NB4 (cell line): ENCODE data around the gene COL1A1.

Experiments
- POLR2A ChIP-seq: IDR thresholded peaks from 2 replicates; pipeline ENCODE4 v1.6.1; 2011; ENCODE audit warnings: mild to moderate bottlenecking; ENCODE audit not compliant: insufficient read length; ENCODE audit errors: extremely low read depth
- TF ChIP-seq, protein P1 (sequence below): IDR thresholded peaks from one replicate; pipeline ENCODE4 v1.5.1; 2012; ENCODE audit warnings: low read depth, low read length
- TF ChIP-seq, protein P2 (sequence below): IDR thresholded peaks from 2 replicates; pipeline ENCODE4 v1.6.1; 2011; ENCODE audit warnings: low read depth, low read length

DNA sequence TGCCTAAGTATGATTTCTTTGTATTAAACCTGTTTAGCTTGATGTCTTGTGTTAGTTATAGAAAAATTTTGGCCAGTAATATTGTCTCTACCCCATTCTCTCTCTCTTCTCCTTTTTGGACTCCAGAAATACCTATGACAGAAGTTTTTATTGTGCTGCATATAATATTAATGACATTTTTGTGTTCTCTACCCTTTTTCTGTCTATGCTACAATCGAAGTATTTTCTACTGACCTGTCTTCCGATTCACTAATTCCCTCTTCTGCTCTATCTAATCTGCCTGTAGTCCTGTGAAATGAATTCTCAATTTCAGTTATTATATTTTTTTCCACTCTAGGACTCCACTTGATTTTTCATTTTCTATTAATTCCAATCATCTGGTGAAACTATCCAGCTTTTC is 46.8 kb upstream of the COL1A1 start:
- TF ChIP-seq POLR2A, result no peak
- TF ChIP-seq, protein P1, sequence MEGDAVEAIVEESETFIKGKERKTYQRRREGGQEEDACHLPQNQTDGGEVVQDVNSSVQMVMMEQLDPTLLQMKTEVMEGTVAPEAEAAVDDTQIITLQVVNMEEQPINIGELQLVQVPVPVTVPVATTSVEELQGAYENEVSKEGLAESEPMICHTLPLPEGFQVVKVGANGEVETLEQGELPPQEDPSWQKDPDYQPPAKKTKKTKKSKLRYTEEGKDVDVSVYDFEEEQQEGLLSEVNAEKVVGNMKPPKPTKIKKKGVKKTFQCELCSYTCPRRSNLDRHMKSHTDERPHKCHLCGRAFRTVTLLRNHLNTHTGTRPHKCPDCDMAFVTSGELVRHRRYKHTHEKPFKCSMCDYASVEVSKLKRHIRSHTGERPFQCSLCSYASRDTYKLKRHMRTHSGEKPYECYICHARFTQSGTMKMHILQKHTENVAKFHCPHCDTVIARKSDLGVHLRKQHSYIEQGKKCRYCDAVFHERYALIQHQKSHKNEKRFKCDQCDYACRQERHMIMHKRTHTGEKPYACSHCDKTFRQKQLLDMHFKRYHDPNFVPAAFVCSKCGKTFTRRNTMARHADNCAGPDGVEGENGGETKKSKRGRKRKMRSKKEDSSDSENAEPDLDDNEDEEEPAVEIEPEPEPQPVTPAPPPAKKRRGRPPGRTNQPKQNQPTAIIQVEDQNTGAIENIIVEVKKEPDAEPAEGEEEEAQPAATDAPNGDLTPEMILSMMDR, result no peak
- TF ChIP-seq, protein P2, sequence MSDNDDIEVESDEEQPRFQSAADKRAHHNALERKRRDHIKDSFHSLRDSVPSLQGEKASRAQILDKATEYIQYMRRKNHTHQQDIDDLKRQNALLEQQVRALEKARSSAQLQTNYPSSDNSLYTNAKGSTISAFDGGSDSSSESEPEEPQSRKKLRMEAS, result no peak
